Activated naive CD8-positive, alpha-beta T cell treated with anti-CD3 and anti-CD28 coated beads, Interleukin-2, amount 50 U/mL, for 24 hours (primary cell): ENCODE measurements around the gene RWDD4.

Source experiments
- ATAC-seq: fragments of 150-1000 bp; cut with Tn5 transposase; one replicate; pipeline ENCODE4 v1.10.0; 2021
- DNase-seq: peaks from one replicate; pipeline ENCODE4 v3.0.0; 2021
- H3K27ac Mint-ChIP-seq: one replicate; pipeline ENCODE4 v1.8.0; 2021; ENCODE audit warnings: mild to moderate bottlenecking, mixed read lengths
- H3K27me3 Mint-ChIP-seq: one replicate; pipeline ENCODE4 v1.8.0; 2021; ENCODE audit warnings: mixed read lengths
- H3K36me3 Mint-ChIP-seq: one replicate; pipeline ENCODE4 v1.8.0; 2021; ENCODE audit warnings: low read depth, mixed read lengths
- H3K4me1 Mint-ChIP-seq: one replicate; pipeline ENCODE4 v1.8.0; 2021; ENCODE audit warnings: mixed read lengths
- H3K4me3 Mint-ChIP-seq: one replicate; pipeline ENCODE4 v1.8.0; 2021; ENCODE audit warnings: mild to moderate bottlenecking, moderate library complexity, mixed read lengths
- H3K9me3 Mint-ChIP-seq: one replicate; pipeline ENCODE4 v1.8.0; 2021; ENCODE audit warnings: mixed read lengths

The RWDD4 gene

DNA sequence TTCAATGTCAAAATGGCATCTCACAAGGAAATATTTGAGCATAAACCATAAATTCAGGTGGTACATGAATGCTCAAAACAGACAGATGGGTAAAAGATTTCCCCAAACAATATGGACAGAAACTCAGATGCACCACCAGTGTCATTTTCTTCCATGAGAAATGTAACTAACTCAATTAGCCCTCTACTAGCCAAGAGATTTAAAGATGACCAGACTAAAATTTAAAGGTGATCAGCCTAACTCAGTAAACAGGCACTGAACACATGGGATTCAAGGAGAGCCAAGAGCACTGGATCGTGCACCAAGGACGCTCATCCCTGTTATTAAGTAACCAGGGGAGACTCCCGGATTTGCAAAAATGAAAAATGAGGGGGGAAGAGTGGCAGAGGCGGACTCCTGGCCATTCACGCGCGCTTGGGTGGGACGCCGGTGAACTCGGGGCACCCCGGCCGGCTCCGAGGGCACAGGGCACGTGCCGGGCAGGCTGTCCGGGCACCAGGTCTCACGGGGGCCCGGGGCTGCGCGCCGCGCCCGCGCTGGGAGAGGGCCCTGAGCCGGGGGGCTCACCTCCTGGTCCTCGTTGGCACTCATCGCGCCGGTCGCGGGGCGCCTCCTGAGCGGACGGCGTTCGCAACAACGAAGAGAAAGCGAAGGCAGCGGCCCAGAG lies 490 bp downstream of the RWDD4 start:
- no peaks in the 10 kb centered on the region for H3K27me3 Mint-ChIP-seq
- H3K4me3 Mint-ChIP-seq, result peak overlapping the region; percentile 95
- peaks cover 20% of the 10 kb centered on the region for H3K36me3 Mint-ChIP-seq
- H3K4me1 Mint-ChIP-seq, result peaks cover 37% of the 10 kb centered on the region
- ATAC-seq, result no peak
- H3K27ac Mint-ChIP-seq, result peak overlapping the region; percentile 96
- H3K9me3 Mint-ChIP-seq, result no peaks in the 10 kb centered on the region
- DNase-seq, result peak; percentile 20

DNA sequence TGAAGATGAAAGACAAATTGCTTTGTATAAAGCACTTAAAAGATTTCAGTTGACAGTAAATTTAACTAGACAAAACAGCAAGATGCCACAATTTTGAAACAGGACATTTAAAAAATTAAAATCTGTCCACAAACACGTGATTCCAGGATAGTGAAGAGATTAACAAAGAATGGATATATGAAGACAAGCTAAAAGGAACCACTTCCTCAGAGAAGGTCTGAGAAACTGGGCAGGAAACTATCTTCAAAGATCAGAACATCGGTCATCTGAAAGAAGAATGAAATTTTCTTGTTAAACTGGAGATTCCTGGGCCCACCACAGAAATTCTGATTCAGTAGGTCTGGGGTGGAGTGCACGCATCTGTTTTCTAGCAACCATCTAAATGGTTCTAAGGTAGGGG lies 1.4 kb downstream of the RWDD4 start:
- no peak for ATAC-seq
- Mint-ChIP-seq H3K36me3 (peaks cover 28% of the 10 kb centered on the region), H3K4me1 (peaks cover 37% of the 10 kb centered on the region), H3K4me3 (peak overlapping the region; percentile 95), H3K27me3 (no peaks in the 10 kb centered on the region), H3K27ac (peak overlapping the region; percentile 96), H3K9me3 (no peaks in the 10 kb centered on the region)
- no peak for DNase-seq

DNA sequence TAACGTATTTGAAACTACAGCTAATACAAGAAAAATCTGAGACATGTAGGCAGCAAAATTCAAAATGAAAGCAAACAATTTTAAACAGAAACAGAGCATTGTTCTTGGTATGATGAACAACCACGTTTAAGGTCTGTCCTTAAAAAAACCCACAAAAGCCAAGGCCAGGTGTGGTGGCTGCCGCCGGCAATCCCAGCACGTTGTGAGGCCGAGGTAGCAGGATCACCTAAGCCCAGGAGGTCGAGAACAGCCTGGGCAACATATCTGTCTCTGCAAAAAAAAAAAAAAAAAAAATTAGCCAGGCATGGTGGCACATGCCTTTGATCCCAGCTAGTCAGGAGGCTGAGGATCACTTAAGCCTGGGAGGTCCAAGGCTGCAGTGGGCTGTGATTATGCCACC lies 13.7 kb downstream of the RWDD4 start:
- ATAC-seq (no peak), DNase-seq (no peak)
- no peak overlapping the region for H3K4me3 Mint-ChIP-seq
- H3K36me3 Mint-ChIP-seq, result peaks cover 41% of the 10 kb centered on the region
- H3K9me3 Mint-ChIP-seq, result no peaks in the 10 kb centered on the region
- no peaks in the 10 kb centered on the region for H3K27me3 Mint-ChIP-seq
- no peak overlapping the region for H3K27ac Mint-ChIP-seq
- peaks cover 3% of the 10 kb centered on the region for H3K4me1 Mint-ChIP-seq

DNA sequence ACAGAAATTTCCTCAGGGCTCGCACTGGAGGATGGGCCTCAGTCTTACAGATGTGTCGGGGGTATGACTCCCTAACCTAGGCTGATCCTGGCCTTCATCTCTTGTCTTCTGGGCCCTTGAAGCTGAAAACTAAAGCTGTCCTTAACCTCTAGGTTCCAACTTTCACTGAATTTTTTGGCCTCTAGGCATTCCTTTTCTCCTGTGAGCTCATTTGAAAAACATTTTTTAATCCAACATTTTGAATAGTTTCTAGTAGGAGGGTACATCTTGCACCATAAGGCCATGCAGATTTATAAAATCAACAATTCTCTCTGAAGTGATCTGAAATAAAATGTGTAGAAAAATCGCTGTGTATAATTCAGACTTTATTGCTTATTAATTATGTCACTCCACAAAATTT lies 19.7 kb downstream of the RWDD4 start:
- Mint-ChIP-seq H3K4me1 (peaks cover 16% of the 10 kb centered on the region), H3K36me3 (peaks cover 18% of the 10 kb centered on the region), H3K27ac (no peak overlapping the region), H3K27me3 (peaks cover 3% of the 10 kb centered on the region), H3K9me3 (no peaks in the 10 kb centered on the region), H3K4me3 (no peak overlapping the region)
- DNase-seq (no peak), ATAC-seq (no peak)

DNA sequence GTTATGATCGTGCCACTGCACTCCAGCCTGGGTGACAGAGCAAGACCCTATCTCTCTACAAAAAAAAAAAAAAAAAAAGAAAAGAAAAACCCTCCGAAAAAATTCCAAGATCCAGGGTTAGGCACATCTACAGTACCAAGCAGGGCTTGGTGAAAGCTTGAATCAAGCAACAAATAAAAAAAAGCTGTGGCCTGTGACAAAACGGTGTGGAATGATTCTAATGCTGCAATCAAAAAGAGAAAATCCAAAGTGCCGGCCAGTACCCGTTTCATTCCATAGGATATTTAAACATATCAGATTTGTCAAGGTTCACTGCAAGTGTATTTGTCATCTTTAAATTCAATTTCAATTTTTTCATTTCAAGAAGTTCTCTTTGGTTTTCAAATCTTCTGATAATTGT lies 20.5 kb downstream of the RWDD4 start:
- no peak for DNase-seq
- ATAC-seq, result no peak
- Mint-ChIP-seq H3K36me3 (peaks cover 12% of the 10 kb centered on the region), H3K4me3 (no peak overlapping the region), H3K4me1 (peaks cover 16% of the 10 kb centered on the region), H3K27ac (no peak overlapping the region), H3K9me3 (no peaks in the 10 kb centered on the region), H3K27me3 (peaks cover 3% of the 10 kb centered on the region)

DNA sequence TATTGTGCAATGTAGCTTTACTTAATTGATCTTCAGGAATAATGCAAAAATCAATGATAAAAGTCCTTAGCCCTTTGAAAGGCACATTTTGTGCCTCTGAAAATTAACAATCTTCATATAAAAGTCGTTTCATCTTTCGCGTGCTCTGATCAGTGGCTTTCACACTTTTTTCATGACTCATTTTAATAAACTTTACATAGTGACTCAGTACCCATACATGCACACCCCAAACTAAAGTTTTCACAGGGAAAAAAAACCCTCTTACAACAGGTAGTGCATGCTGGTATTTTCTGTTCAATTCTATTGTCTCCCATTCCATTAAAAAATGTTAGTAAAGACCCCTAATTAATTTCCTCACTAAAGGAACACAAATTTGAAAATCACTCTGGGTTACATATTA lies 21.5 kb downstream of the RWDD4 start:
- DNase-seq, result no peak
- ATAC-seq, result peak; percentile 92
- Mint-ChIP-seq H3K27ac (no peak overlapping the region), H3K4me1 (peaks cover 16% of the 10 kb centered on the region), H3K36me3 (peaks cover 8% of the 10 kb centered on the region), H3K9me3 (no peaks in the 10 kb centered on the region), H3K4me3 (no peak overlapping the region), H3K27me3 (peaks cover 3% of the 10 kb centered on the region)

DNA sequence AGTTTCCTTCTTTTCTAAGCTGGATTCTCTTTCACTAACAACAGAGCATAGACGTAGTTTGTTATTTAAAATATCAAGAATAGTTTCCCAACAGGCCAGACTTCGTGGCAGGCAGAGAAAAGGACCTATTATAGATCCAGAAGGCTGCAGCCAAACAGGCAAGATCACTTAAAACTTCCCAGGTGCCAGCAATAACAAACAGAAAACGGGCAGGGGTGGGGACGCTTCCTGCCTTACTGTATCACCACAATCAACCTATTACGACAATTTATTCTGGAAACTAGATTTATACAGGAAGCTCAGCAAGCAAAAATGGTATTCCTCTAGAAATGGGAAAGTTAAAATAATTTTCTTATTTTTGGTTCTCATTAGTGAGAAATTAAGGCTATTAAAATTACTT lies 22.1 kb downstream of the RWDD4 start:
- Mint-ChIP-seq H3K36me3 (peaks cover 6% of the 10 kb centered on the region), H3K27ac (no peak overlapping the region), H3K4me1 (peaks cover 16% of the 10 kb centered on the region), H3K9me3 (no peaks in the 10 kb centered on the region), H3K27me3 (peaks cover 3% of the 10 kb centered on the region), H3K4me3 (no peak overlapping the region)
- no peak for DNase-seq
- ATAC-seq, result no peak

DNA sequence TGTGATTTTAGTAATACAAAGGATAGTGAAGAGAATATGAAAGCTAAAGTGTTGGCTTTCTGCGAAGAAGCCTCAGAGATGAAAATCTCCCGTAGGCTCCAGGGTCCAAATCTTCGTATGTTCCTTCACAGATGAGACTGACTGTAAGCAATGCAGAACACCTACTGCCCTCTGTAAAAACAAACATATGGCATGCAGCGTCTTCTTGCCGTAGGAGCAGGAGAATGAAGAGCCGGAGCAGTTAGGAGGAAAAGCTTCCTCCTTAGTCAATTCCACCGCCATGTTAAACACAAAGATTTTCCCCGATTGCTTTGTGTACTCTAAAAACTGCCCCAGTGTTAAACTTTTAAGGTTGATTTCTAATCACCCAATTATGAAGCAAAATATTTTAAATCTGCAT lies 22.5 kb downstream of the RWDD4 start:
- Mint-ChIP-seq H3K9me3 (no peaks in the 10 kb centered on the region), H3K4me3 (no peak overlapping the region), H3K27ac (no peak overlapping the region), H3K36me3 (peaks cover 4% of the 10 kb centered on the region), H3K4me1 (peaks cover 16% of the 10 kb centered on the region), H3K27me3 (peaks cover 3% of the 10 kb centered on the region)
- DNase-seq (no peak), ATAC-seq (no peak)

DNA sequence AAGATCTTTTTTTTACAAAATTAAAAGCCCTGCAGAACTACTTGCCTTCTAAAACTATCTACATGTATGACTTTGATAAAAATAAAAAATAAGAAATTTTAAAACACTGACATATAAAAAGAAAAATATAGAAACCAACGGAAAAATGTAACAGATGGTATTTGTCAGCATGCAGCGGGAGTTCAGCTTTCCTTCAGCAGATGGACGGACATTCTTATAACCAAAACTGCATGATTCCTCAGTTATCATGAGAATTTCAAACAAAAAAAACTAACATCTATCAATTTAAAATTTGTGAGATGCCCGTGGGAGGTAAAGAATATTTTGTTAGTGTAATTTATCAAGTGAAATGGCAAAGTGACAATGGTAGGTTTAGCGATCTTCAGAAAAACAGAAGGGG lies 23.2 kb downstream of the RWDD4 start:
- Mint-ChIP-seq H3K36me3 (no peaks in the 10 kb centered on the region), H3K27me3 (peaks cover 3% of the 10 kb centered on the region), H3K4me3 (no peak overlapping the region), H3K4me1 (peaks cover 13% of the 10 kb centered on the region), H3K9me3 (no peaks in the 10 kb centered on the region), H3K27ac (no peak overlapping the region)
- ATAC-seq (no peak), DNase-seq (no peak)

DNA sequence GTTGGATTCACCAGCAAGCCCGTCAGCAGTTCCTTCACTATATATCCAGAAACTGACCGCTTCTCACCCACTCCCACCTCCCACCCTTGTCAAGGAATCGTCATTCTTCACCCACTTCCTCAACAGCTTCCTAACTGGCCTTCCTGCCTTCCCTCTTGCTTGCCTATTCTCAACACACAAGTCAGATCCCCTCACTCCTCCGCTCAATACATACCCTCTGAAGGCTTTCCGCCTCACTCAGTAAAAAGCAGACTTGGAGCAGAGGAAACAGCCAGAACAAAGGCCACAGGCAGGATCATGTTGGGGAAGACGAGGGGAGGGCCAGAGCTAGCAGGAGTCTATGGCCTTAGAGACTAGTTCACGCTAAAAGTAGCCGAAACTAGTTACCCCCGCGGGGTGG lies 23.7 kb downstream of the RWDD4 start:
- H3K4me1 Mint-ChIP-seq, result peaks cover 13% of the 10 kb centered on the region
- H3K4me3 Mint-ChIP-seq, result no peak overlapping the region
- ATAC-seq (no peak), DNase-seq (no peak)
- H3K27ac Mint-ChIP-seq, result no peak overlapping the region
- peaks cover 3% of the 10 kb centered on the region for H3K27me3 Mint-ChIP-seq
- no peaks in the 10 kb centered on the region for H3K36me3 Mint-ChIP-seq
- H3K9me3 Mint-ChIP-seq, result no peaks in the 10 kb centered on the region

DNA sequence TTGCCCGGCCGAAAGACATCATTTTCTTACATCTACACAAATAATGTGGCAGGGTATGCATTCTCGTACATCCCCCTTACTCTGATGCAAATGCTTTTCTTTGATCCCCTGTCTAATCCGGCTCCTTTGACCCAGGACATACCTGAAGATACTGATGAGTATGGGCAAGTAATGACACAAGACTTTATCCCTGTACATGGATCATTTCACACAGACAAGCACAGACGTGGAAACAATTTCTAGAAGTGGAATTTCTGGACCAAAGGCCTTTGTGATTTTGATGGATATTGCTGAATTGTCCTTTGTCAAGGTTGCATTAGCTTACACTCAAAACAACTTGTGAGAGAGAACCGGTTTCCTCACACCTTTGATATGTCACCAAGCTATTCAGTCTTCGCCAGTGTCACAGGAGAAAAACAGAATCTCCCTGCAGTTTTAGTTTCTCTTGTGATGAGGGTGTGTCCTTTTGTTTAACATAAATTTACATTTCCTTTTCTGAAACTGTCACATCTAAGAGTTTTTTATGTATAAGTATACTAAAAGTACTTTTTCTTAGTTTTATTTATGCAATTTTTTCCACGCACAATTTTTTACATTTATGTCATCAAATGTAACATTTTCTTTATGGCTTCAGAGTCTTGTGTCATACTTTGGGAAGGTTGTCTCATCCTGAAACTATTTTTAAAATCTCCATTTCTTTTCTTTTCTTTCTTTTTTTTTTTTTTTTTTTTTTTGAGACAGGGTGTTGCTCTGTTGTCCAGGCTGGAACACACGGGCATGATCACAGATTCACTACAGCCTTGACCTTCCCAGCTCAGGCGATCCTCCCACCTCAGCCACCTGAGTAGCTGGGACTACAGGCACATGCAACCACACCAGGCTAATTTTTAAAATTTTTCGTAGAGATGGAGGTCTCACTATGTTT lies 25.2 kb downstream of the RWDD4 start:
- H3K4me3 Mint-ChIP-seq, result no peak overlapping the region
- no peaks in the 10 kb centered on the region for H3K36me3 Mint-ChIP-seq
- H3K27me3 Mint-ChIP-seq, result peaks cover 3% of the 10 kb centered on the region
- ATAC-seq, result no peak
- no peak for DNase-seq
- no peak overlapping the region for H3K27ac Mint-ChIP-seq
- H3K4me1 Mint-ChIP-seq, result peaks cover 13% of the 10 kb centered on the region
- H3K9me3 Mint-ChIP-seq, result no peaks in the 10 kb centered on the region

DNA sequence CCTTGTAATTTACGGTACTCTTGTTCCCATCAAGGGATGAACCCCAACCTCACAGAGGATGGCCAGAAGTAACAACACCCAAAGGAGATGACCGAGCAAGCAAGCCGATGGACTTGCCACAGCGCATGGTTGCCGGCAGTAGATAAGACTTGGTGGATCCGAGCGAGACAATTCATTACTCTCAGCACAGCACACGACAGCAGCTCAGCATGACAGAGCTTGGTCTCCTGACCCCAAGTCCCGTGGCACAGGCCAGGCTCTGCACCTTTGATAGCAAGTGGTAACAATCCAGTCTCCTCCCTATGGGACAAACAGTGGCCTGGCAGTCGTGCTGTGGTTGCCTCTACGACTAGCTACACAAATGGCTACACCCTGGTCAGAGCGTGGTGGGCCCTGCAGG lies 26.3 kb downstream of the RWDD4 start:
- DNase-seq (no peak), ATAC-seq (no peak)
- Mint-ChIP-seq H3K36me3 (no peaks in the 10 kb centered on the region), H3K4me3 (no peak overlapping the region), H3K27ac (no peak overlapping the region), H3K27me3 (peaks cover 3% of the 10 kb centered on the region), H3K9me3 (no peaks in the 10 kb centered on the region), H3K4me1 (peaks cover 12% of the 10 kb centered on the region)

DNA sequence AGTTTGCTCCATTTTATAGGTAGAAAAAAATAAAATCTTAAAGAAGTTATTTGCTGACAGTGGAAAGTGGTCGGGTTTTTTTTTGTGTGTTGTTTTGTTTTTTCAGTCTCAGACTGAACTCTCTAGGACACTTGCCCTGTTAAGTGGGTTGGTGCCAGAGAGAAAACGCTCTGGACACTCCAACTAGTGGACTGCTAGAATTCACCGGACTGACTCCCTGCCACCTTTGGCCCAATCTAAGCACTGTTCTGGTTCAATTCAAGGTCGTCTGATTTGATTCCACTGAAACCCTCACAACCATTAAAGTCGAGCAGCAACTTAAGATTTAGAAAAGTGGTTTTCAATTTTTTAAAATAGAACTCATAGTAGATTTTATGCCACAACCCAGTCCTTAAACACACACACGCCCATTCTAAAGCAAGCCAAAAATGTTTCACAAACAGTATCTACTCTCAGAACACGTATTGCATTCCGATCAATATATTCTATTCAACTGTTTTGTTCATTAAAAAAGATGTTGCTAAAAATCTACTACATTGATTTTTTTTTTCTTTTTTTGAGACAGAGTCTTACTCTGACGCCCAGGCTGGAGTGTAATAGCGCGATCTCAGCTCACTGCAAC lies 27.3 kb downstream of the RWDD4 start:
- DNase-seq (no peak), ATAC-seq (no peak)
- no peaks in the 10 kb centered on the region for H3K36me3 Mint-ChIP-seq
- peaks cover 3% of the 10 kb centered on the region for H3K27me3 Mint-ChIP-seq
- no peak overlapping the region for H3K27ac Mint-ChIP-seq
- no peaks in the 10 kb centered on the region for H3K9me3 Mint-ChIP-seq
- H3K4me3 Mint-ChIP-seq, result no peak overlapping the region
- H3K4me1 Mint-ChIP-seq, result peaks cover 3% of the 10 kb centered on the region

DNA sequence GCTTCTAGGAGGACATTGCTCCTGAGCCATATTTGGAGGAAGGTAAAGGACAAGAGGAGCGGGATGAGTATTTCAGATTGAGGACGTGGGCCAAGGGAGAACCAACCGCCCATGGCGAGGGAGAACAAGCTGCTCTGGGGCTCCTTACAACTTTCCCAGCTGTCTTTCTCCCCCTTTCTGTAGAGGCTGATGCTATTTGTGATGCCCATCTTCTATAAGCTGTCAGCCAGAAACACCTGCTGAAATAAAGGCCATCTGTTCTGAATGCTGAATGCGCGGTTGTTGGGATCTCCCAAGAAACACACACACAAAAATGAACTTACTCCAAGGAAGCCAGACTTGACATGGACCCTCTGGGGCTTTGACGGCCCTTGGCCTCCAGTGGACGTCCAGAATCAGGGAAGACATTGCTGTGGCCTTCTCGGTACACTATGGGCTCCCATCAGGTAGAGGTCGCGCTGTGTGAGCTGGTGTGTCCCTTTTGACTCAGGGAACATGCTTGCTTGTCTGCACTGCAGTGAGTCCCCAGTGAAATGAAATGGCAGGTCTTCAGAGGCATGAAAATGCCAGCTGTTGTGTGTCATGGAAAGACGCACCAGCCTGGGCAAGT lies 30.9 kb downstream of the RWDD4 start:
- Mint-ChIP-seq H3K36me3 (no peaks in the 10 kb centered on the region), H3K27me3 (no peaks in the 10 kb centered on the region)
- no peak for DNase-seq

More for the DNA sequence above, 30.9 kb downstream of the RWDD4 start:
- Mint-ChIP-seq H3K4me3 (no peak overlapping the region), H3K9me3 (no peaks in the 10 kb centered on the region), H3K27ac (no peak overlapping the region), H3K4me1 (no peaks in the 10 kb centered on the region)
- no peak for ATAC-seq
